NCI-H526 (cell line): ENCODE results near the gene PRSS23.
A peak's percentile ranks its signal among the peaks of the same experiment; 100 is the strongest.
"Not testable (repeated sequence)": the region's sequence is repeated elsewhere in the genome, so short reads cannot be mapped to it uniquely, and the experiment has no call there.

Source experiments
- DNase-seq, 2 experiments: peaks; one replicate each; lab custom pipeline; 2025; lab: John Stamatoyannopoulos, UW

PRSS23 gene

GRCh38 chr11:86812981-86813380, 12.6 kb downstream of the PRSS23 start:
- peak in 1 of 2 experiments; percentile 6 for DNase-seq

- no peak for DNase-seq
Measured at GRCh38 chr11:86814775-86815174, 14.4 kb downstream of the PRSS23 start.

GRCh38 chr11:86815726-86816125, 15.4 kb downstream of the PRSS23 start:
- no peak for DNase-seq

GRCh38 chr11:86816251-86816726, 15.9 kb downstream of the PRSS23 start:
- no peak for DNase-seq

- peak; percentile 60 to 86 for DNase-seq
Measured at GRCh38 chr11:86818462-86819192, 18.3 kb downstream of the PRSS23 start.

- DNase-seq, result not testable (repeated sequence)
Measured at GRCh38 chr11:86824139-86824538, 23.8 kb downstream of the PRSS23 start.

GRCh38 chr11:86834376-86834775, 34.0 kb downstream of the PRSS23 start:
- DNase-seq, result not testable (repeated sequence)

- DNase-seq, result not testable (repeated sequence)
Measured at GRCh38 chr11:86844762-86845508, 44.6 kb downstream of the PRSS23 start.

- DNase-seq, result no peak
Measured at GRCh38 chr11:86848132-86848531, 47.8 kb downstream of the PRSS23 start.

- no peak for DNase-seq
Measured at GRCh38 chr11:86849679-86850078, 49.3 kb downstream of the PRSS23 start.
